Loucy (cell line): ENCODE data around the gene NHLH1.

ENCODE experiments used
- CTCF ChIP-seq: fragments of 200-600 bp; sonication (generic); conservative IDR thresholded peaks from 2 replicates; pipeline ENCODE4 v1.5.1; 2014; ENCODE audit warnings: mild to moderate bottlenecking, antibody characterized with exemption, low read length
- EZH2phosphoT487 ChIP-seq: fragments of 200-600 bp; IDR thresholded peaks from 2 replicates; pipeline ENCODE4 v1.6.1; 2018; ENCODE audit warnings: antibody characterized with exemption, mild to moderate bottlenecking, moderate library complexity, borderline replicate concordance

- peak; percentile 26; the same call in 1 of the 2 replicates for TF ChIP-seq CTCF
- TF ChIP-seq EZH2phosphoT487, result no peak
Measured at GRCh38 chr1:160411271-160412027, 44.6 kb downstream of the NHLH1 start.
